ENCODE data around the gene GRM7. TPM values are rescaled to one million over a fixed set of nuclear protein-coding genes. Genes with fewer than 3 reads are reported as not detected.

Gene GRM7
- total and polyA plus RNA-seq, 2 of the 4 experiments (the other 2 are of a cell fraction): not detected

- Histone ChIP-seq H3K4me2 (ENCODE audit: low read depth, low read length) (no peak overlapping the region), H3K36me3 (ENCODE audit: control insufficient read depth, insufficient read depth, low read length) (no peaks in the 10 kb centered on the region), H4K20me1 (ENCODE audit: insufficient read depth, low read length) (no peaks in the 10 kb centered on the region), H4K5ac (ENCODE audit: low read depth, low read length) (no peak overlapping the region), H3K4ac (ENCODE audit: low read depth, low read length) (no peak overlapping the region), H3K4me1 (ENCODE audit: control insufficient read depth, insufficient read depth, low read length) (no peaks in the 10 kb centered on the region), H3K23ac (ENCODE audit: low read depth, low read length) (no peak overlapping the region), H4K8ac (ENCODE audit: low read depth in 2 of 2, low read length in 2 of 2) (no peak overlapping the region), H4K91ac (ENCODE audit: insufficient read depth, low read depth, low read length) (no peak overlapping the region), H3K9me1 (ENCODE audit: insufficient read depth, low read length) (no peaks in the 10 kb centered on the region), H3K4me3 (ENCODE audit: insufficient read depth, low read depth, low read length) (no peak overlapping the region), H3K27ac (ENCODE audit: insufficient read depth, low read length) (no peak overlapping the region), H3K18ac (ENCODE audit: low read depth, low read length) (no peak overlapping the region), H2BK15ac (ENCODE audit: low read depth, low read length) (no peak overlapping the region), H2AFZ (replicated peaks; ENCODE audit: low read length, poor library complexity) (no peak overlapping the region), H2BK120ac (ENCODE audit: low read depth, low read length) (no peak overlapping the region), H3K9ac (ENCODE audit: low read depth, low read length) (no peak overlapping the region), H3K27me3 (ENCODE audit: control insufficient read depth, insufficient read depth, low read length) (no peaks in the 10 kb centered on the region), H3K56ac (ENCODE audit: extremely low read depth, insufficient read depth, low read length) (no peak overlapping the region), H2AK9ac (replicated peaks; ENCODE audit: low read depth, low read length, poor library complexity) (no peak overlapping the region), H2AK5ac (ENCODE audit: low read depth, low read length) (no peak overlapping the region), H2BK20ac (ENCODE audit: low read depth, low read length) (no peak overlapping the region), H3K9me3 (ENCODE audit: control insufficient read depth, insufficient read depth, low read length) (peaks cover 8% of the 10 kb centered on the region), H3K79me1 (ENCODE audit: low read depth in 1 of 2, low read length in 2 of 2) (no peaks in the 10 kb centered on the region), H2BK5ac (ENCODE audit: low read depth, low read length, poor library complexity, severe bottlenecking) (no peak overlapping the region), H3K14ac (replicated peaks; ENCODE audit: low read depth, low read length) (no peak overlapping the region)
- TF ChIP-seq MAFK (IDR thresholded peaks at IDR 0.05; ENCODE audit: low read depth, low read length) (no peak), RFX5 (IDR thresholded peaks at IDR 0.05; ENCODE audit: low read depth, low read length) (no peak), CHD1 (IDR thresholded peaks at IDR 0.05; ENCODE audit: low read depth, low read length) (no peak), NFE2L2 (IDR thresholded peaks at IDR 0.05; ENCODE audit: low read depth, low read length) (no peak), CEBPB (IDR thresholded peaks at IDR 0.05; ENCODE audit: low read depth, low read length) (no peak), USF2 (IDR thresholded peaks at IDR 0.05; ENCODE audit: low read depth, low read length) (no peak), BHLHE40 (IDR thresholded peaks at IDR 0.05; ENCODE audit: low read depth, low read length) (no peak), CTCF (conservative IDR thresholded peaks at IDR 0.05; ENCODE audit: low read depth, low read length) (no peak), POLR2A (IDR thresholded peaks at IDR 0.05; ENCODE audit: low read depth, low read length) (no peak), FOS (IDR thresholded peaks at IDR 0.05; ENCODE audit: low read depth, low read length) (no peak)
- BruUV-seq (replicated peaks): no TSS peak
- in situ Hi-C loops (cut with MboI; ENCODE audit: low sequenced_read_pairs): no loop called here
- no CpG with 5 or more reads among the region's 3 CpGs for WGBS, 2 experiments (ENCODE audit: extremely low coverage in 2 of 2, insufficient read length in 1 of 2)
- dilution Hi-C loops (cut with HindIII; ENCODE audit: low sequenced_read_pairs, unreplicated experiment): no loop called here
- intact Hi-C loops (cut with micrococcal nuclease): no loop called here
- DNase-seq (no peak), ATAC-seq (ENCODE audit: low read depth) (no peak)
- ChIA-PET CTCF (no interaction called here), POLR2A (ENCODE audit: unreplicated experiment) (no interaction called here)
Measured at GRCh38 chr3:7621651-7622050, 760.7 kb downstream of the GRM7 start.

Measured in IMR-90 (cell line).